HG02588 (cell line): Measurements from ENCODE around the gene ITPR2.
"Not testable (repeated sequence)": the region's sequence is repeated elsewhere in the genome, so short reads cannot be mapped to it uniquely, and the experiment has no call there.

Source experiments
- ATAC-seq: cut with Tn5 transposase; IDR thresholded peaks from one replicate; pipeline ENCODE4 v1.9.1; 2021; ENCODE audit warnings: mild to moderate bottlenecking, moderate library complexity; ENCODE audit not compliant: unreplicated experiment

Gene ITPR2

GRCh38 chr12:26832822-26833742 lies at the start of gene ITPR2:
ITPR2 (minus strand) TSS chr12:26833194; CDS start chr12:26832781, 413 bp downstream.
- ATAC-seq, result peak; percentile 79

- ATAC-seq, result no peak
Measured at GRCh38 chr12:26880625-26881024, 47.6 kb upstream of the ITPR2 start.

- ATAC-seq, result peak; percentile 56
Measured at GRCh38 chr12:26878661-26879119, 45.7 kb upstream of the ITPR2 start.

- ATAC-seq, result peak; percentile 72
Measured at GRCh38 chr12:26874501-26875296, 41.7 kb upstream of the ITPR2 start.

GRCh38 chr12:26872625-26873024 lies 39.6 kb upstream of the ITPR2 start:
- ATAC-seq, result no peak

GRCh38 chr12:26871985-26872384 lies 39.0 kb upstream of the ITPR2 start:
- ATAC-seq, result no peak

GRCh38 chr12:26870491-26871419 lies 37.8 kb upstream of the ITPR2 start:
- ATAC-seq, result no peak

- no peak for ATAC-seq
Measured at GRCh38 chr12:26869908-26870459, 37.0 kb upstream of the ITPR2 start.

GRCh38 chr12:26869104-26869494 lies 36.1 kb upstream of the ITPR2 start:
- no peak for ATAC-seq

- no peak for ATAC-seq
Measured at GRCh38 chr12:26868447-26869103, 35.6 kb upstream of the ITPR2 start.

- ATAC-seq, result peak; percentile 80
Measured at GRCh38 chr12:26867080-26867479, 34.1 kb upstream of the ITPR2 start.

GRCh38 chr12:26863515-26863914 lies 30.5 kb upstream of the ITPR2 start:
- no peak for ATAC-seq

GRCh38 chr12:26862787-26863186 lies 29.8 kb upstream of the ITPR2 start:
- ATAC-seq, result not testable (repeated sequence)

GRCh38 chr12:26861690-26862089 lies 28.7 kb upstream of the ITPR2 start:
- ATAC-seq, result no peak

GRCh38 chr12:26857465-26858176 lies 24.6 kb upstream of the ITPR2 start:
- ATAC-seq, result no peak

- no peak for ATAC-seq
Measured at GRCh38 chr12:26855337-26855736, 22.3 kb upstream of the ITPR2 start.

- no peak for ATAC-seq
Measured at GRCh38 chr12:26854031-26854390, 21.0 kb upstream of the ITPR2 start.

- peak; percentile 69 for ATAC-seq
Measured at GRCh38 chr12:26853303-26854030, 20.5 kb upstream of the ITPR2 start.
